Activated CD4-positive, CD25-positive, alpha-beta regulatory T cell treated with anti-CD3 and anti-CD28 coated beads, Interleukin-2, amount 50 U/mL, for 16 hours (primary cell): Measurements from ENCODE around the gene ZNRF3.
"Not testable (repeated sequence)": the region's sequence is repeated elsewhere in the genome, so short reads cannot be mapped to it uniquely, and the experiment has no call there.

ENCODE experiments used
- DNase-seq: peaks from one replicate; pipeline ENCODE4 v3.0.0-alpha.2; 2020; ENCODE audit warnings: low read depth, low spot score

The ZNRF3 gene

DNA sequence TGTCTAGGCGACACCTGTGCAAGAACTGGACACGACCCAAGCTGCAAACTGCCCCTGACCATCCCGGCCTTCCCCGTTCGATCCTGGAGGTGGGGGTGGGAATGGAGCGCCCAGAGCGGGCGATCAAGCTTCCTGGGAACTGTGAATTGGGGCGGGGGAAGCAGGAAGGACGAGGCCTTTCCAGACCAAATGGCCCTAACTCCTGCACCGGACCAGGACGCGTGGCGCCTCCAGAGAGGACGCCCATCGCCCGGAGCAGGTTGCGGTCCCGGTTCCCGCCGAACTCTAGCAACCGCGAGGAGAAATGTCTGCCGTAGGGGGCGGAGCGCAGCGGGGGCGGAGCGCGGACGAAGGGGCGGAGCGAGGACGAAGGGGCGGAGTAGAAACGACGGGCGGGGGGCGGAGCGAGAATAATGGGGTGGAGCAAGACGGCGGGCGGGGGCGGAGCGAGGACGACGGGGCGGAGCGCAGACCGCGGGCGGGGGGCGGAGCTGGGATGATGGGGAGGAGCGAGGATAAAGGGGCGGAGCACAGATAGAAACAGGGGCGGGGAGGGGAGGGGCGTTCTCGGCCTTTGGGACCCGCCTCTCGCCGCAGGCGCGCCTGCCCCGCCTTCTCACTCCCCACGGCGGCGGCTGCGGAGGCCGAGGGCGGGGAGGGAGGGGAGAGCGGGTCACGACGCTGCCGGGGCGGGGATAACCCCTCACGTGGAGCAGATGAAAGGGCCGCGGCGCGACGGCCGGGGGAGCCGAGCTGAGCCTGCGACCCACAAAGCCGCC, at the start of gene ZNRF3:
Gene ZNRF3 (plus strand): TSS at position 695 of the 779 bp plus-strand sequence. CDS start 195 bp downstream, outside the sequence.
- peak; percentile 80 for DNase-seq

DNA sequence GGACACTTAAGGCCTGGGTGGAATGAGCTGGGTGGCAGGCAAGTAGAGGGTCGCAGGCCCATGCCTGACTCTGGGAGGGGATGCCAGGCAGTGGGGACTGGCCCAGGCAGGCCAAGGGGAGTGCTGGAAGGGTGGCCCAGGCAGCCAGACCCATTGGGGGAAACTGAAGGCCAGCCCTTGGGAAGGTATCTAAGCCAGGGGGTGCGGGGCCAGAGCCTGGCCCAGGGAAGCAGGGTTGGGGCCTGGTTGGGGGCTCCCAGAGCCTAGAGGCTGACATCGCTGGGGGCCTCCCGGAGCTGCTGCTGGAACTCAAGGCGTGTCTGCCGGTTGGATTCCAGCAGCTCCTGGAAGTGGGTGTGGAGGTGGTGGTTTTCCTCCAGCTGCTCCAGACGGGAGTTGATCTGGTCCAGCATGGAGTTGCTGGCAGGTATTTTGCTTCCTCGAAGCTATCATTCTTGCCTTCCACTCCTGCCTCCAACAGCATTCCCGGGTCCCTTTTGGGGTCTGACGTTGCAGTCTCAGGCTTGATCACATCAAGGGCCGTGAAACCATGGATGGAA, 47.7 kb upstream of the ZNRF3 start:
- DNase-seq, result no peak

DNA sequence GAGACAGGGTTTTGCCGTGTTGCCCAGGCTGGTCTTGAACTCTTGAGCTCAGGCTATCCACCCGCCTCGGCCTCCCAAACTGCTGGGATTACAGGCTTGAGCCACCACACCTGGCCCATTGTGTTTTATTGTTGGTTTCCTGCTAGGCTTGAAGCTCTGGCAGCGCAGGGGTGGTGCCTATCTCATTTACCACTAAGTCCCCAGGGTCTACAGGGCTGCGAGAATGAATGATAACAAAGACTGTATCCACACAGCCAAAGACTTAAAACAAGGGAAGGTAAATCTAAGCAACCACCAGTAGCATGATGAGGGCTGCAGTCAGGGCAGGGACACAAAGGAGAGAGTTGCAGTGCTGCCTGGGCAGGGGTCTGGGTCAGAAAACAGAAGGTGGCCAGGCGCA, 45.7 kb upstream of the ZNRF3 start:
- DNase-seq, result no peak

DNA sequence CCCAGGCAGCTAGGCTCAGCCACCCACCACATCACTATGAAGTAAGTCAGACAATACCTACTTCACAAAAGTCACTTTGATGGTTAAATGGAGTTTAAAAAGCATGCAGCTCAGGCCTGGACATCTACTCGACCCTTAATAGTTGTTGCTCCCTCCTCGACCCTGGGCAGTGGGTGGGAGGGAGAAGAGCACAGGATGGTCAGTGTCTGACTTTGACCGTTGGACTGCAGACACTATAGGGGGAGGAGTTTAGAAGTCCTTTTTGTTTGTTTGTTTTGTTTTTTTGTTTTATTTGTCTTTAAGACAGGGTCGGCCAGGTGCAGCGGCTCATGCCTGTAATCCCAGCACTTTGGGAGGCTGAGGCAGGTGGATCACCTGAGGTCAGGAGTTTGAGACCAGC, 44.4 kb upstream of the ZNRF3 start:
- no peak for DNase-seq

DNA sequence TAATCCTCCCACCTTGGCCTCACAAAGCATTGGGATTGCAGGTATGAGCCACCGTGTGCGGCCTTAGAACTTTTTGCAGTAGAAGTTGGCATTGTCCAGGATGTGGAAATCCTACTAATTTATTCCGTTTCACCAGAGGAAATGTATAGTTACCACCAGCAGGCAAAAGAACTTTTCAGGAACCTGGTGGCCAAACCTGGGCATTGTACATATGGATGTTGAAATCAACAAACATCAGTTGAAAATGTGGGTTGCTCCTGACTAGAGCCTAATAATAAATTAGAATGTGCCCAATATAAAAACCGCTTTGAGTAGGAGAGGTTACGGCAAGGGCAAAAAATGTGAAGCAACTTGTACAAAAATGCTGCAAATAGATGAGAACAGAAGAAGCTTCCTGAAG, 42.3 kb upstream of the ZNRF3 start:
- DNase-seq, result no peak

DNA sequence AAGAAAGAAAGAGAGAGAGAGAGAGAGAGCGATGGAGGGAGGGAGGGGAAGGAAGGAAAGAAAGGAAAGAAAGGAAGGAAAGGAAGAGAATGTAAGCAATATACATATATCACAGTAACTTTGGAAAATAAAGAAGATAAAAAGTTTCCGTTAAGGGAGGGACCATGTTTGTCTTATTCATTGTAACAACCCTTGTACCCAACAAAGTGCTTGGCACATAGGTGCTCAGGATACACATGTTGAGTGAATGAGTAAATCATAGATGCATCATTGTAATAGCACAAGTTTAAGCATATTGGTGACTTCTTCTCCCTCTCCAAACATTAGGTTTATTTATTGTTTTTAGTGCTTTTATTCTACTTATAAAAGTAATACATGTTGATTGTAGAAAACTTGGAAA, 39.7 kb upstream of the ZNRF3 start:
- DNase-seq, result no peak

DNA sequence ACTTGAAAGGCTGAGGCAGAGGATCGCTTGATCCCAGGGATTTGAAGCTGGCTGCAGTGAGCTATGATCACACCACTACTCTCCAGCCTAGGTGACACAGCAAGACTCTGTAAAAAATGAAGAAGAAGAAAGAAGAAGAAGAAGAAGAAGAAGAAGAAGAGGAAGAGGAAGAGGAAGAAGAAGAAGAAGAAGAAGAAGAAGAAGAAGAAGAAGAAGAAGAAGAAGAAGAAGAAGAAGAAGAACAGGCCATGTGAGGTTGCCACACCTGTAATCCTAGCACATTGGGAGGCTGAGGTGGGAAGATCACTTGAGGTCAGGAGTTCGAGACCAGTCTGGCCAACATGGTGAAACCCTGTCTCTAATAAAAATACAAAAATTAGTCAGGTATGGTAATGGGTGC, 39.1 kb upstream of the ZNRF3 start:
- DNase-seq, result not testable (repeated sequence)

DNA sequence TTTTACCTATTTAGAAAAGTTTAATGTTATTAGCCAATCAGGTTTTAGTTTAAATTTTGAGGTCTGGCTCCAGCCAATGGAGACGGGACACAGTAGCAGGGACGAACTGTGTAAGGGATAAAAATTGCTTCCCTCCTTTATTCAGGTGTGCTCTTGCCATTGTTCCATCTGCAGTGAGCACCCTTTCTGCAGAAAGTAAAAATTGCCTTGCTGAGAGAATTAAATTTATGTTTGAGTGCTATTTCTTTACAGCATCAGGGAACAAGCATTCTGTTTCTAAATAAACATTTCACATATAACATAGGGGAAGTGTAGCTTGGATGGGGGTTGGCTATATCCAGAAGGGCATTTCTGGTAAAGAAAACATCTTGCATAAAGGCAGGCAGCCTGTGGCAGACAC, 36.4 kb upstream of the ZNRF3 start:
- no peak for DNase-seq

DNA sequence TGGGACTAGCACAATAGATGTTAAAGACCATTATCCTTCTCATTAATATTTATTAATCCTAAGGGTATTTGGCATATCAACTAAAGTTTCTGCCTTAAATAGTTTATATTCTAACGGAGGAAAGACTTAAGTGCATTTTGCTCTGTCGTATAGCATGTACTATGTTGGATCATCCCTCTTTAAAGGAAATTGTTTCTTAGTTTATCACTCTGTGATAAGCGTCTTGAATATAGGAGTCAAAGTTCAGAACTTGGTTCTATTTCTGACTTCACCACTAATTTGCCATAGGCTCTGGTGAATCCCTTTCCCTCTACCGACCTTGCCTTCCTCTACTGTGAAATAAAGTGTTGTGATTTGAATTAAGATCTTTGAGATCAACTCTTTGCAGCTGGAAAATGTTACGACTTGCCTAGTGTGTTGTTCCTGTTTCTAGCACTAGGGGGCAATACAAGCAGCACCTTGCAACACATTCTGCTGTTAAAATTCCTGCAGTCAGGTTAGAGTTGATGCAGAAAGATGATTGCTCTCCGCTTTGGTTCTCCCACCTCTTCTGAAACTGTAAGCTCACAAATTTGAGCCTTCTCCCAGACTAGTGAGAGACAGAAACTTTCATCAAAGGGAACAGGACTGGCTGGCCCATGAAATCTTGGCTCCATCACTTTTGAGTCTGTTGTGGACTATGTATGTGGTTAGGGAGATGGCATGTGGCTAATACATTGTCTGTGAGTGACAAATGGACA, 27.8 kb upstream of the ZNRF3 start:
- peak; percentile 15 for DNase-seq

DNA sequence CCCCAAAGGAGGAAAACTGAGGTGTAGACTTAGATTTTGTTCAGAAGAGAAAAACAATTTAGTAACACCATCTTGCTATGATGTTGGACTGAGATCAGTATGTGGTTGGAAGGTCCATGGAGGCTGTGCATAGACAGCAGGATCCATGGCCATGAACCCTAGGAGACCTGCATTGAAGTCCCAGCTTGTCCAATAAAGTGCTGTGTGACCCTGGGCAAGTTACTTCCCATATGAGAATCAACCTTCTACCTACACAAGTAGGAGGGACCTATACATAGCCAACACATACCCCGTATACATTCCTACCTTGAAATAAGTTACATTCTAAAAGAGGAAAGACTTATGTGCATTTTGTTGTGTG, 27.3 kb upstream of the ZNRF3 start:
- DNase-seq, result no peak

DNA sequence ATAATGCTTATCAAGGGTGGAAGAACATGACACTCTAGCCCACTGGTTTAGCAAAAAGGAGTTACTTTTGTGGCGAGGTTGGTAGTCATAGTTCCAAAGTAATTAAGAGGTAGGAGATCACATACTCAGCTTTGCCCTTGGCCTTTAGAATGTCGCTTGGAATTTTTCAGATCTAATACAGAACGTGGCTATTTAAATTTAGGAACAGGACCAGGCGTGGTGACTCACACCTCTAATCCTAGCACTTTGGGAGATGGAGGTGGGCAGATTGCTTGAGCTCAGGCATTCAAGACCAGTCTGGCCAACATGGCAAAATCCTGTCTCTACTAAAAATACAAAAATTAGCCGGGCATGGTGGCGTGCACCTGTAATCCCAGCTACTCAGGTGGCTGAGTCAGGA, 26.1 kb upstream of the ZNRF3 start:
- DNase-seq, result no peak

DNA sequence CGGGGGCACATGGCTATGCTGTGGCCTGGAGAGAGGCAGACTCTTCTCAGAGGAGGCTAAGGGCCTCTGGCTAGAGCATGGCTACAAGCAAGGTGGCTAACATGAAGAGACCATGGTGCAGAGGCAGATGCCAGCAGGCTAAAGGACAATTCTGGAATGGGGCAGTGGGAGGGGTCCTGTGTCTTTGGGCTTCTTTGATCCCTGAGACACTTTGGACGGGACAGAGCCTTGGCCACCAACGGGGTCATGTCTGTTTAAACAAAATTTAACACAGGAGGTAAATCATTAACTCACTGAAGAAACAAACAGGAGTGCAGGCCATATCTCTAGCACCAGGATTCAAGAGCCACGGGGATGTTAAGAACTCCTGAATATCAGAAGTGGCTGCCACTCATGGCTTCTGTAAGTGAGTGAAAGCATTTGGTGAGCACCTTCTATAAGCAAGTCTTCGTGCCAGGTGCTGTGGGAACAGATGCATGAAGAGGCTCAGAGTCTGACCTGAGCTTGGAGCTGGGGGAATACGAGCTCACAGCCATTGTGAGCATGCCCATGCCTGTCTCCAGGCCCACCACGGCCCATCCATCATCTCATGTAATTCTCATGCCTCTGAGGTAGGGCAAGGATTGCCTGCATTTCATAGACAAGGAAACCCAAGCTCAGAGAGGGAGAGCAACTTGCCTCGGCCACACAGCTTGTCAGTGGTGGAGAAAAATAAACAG, 18.3 kb upstream of the ZNRF3 start:
- no peak for DNase-seq

DNA sequence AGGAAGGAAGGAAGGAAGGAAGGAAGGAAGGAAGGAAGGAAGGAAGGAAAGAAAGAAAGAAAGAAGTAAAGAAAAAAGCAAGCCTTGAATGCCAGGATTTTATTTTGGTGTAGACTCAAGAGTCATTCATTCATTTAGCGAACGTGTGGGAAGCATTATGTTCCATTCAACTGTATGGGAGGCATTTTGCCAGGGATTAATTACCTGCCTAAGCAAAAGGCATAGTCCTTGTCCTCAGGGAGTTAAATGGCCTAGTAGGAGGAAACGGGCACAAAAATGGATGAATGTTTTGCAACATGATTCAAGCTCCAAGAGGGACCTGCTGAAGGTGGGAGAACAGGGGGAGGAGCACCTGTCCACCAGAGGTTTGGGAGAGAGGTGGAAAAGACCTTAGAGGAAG, 16.2 kb upstream of the ZNRF3 start:
- DNase-seq, result no peak

DNA sequence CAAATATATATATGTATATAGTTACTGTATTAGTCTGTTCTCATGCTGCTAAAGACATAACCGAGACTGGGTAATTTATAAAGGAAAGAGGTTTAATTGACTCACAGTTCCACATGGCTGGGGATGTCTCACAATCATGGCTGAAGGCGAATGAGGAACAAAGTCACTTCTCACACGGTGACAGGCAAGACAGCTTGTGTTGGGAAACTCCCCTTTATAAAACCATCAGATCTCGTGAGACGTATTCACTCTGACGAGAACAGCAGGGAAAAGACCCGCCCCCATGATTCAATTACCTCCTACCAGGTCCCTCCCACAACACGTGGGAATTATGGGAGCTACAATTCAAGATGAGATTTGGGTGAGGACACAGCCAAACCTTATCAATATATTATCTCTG, 15.0 kb upstream of the ZNRF3 start:
- DNase-seq, result not testable (repeated sequence)

DNA sequence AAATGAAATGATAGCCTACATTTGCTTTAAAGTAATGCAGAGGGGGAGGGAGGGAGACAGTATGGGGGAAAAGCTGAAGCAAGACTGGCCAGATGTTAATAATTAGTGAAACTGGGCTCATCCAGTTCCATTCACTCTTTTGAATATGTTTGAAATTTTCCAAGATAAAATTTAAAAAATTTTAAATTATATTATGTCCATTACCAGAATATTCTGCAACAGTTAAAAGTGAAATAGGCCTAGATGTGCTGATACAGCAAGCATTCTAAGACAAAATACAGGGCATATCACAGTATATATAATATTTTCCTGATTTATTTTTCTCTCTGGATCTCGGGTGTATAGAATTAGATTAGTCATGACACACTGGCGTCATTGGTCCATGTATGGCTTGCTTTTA, 13.6 kb upstream of the ZNRF3 start:
- no peak for DNase-seq

DNA sequence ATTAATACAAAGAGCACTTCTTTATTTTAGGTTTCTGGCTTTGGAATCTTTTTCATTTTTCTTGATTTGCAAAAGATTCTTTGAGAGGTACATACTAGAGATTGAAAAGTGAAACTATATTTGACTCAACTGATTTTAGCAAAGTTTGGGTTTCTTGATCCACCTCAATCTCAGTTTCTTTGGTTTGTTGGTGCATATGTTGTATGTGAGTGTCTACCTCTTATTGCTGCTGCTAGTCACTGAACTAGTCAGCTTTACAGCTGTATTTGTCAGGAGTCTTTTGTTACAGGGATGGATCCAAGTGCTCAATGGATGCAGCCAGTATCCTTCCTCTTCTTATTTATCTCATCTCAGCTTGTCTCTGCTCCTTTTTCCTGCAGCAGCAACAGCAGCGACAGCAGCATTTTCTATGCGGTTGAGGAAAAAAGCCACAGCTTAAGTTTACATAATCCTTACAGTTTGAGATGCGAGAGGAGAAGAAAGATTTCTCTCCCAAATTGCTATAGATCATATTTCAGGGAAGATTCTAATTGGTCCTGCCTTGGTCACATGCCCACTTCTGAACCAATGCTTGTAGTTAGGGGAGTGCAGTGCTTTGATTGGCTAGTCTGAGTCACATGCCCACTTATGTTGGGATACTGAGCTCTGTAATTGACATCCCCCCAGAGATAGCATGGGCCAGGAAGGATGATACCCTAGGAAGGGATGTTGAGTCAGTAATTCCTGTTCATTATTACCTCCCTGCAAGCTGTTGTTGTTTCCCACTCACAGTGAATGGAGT, 10.0 kb upstream of the ZNRF3 start:
- DNase-seq, result no peak

DNA sequence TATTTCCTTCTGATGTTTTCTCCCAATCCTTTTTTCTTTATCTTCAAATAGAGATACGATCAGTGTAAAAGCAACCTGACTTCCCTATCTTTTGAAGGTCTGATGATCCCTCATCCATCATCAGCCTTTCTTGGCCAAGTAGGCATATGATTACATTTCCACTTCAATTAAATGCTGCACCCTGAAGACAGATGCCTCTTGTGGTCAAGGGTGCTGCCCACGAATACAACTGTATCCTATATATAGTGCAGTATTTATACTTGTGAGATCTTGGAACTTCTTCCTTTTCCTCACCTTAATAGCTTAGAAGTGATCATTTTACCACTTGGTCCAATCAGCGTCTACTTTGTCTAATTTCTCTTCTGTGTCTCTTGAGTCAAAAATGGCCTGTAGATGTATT, 9.3 kb upstream of the ZNRF3 start:
- no peak for DNase-seq

DNA sequence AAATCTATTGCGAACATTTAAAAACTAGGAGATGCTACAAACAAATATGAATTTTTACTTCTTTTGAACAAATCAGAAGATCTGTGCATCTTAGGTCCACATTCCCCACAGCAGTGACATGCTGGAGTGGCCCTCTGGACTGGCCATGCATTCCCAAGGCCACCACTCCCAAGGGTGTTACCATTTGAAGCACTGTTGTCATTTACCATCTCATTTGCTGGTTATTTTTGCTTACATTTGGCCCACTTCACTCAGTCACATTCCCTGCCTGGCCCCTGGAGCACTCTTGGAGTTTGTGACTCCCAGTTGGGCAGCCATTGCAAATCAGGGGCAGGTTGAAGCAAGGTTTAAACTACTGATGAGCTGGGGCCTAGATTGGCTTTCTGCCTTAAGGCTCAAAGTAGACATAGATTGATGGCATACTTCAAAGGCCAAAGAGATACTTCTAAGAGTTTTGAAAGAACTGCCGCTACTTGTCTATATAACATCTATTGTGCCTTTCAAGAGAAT, 8.5 kb upstream of the ZNRF3 start:
- DNase-seq, result no peak

DNA sequence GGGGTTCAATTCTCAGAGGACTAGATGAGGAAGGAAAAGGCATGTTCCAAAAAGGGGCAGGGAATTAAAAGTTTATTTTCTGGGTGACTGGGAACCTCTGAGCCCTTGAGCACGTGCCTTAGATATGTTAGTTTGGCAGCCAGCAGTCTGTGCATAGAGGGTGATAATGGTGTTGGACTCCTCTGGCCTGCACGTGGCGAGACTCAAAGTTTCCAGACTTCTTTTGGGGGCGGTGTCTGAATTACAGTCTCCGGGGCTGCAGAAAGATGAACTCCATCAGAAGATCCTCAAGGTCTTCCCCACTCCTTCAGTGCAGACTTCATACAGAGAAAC, 861 bp upstream of the ZNRF3 start:
- DNase-seq, result no peak

DNA sequence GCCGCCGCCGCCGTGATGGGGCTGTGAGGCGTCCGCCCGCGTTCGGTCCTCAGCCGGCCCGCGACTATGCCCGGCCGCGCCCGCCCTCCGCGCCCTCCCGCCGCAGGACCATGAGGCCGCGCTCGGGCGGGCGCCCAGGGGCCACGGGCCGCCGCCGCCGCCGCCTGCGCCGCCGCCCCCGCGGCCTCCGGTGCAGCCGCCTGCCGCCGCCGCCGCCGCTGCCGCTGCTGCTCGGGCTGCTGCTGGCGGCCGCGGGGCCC, 215 bp downstream of the ZNRF3 start:
- DNase-seq, result no peak

DNA sequence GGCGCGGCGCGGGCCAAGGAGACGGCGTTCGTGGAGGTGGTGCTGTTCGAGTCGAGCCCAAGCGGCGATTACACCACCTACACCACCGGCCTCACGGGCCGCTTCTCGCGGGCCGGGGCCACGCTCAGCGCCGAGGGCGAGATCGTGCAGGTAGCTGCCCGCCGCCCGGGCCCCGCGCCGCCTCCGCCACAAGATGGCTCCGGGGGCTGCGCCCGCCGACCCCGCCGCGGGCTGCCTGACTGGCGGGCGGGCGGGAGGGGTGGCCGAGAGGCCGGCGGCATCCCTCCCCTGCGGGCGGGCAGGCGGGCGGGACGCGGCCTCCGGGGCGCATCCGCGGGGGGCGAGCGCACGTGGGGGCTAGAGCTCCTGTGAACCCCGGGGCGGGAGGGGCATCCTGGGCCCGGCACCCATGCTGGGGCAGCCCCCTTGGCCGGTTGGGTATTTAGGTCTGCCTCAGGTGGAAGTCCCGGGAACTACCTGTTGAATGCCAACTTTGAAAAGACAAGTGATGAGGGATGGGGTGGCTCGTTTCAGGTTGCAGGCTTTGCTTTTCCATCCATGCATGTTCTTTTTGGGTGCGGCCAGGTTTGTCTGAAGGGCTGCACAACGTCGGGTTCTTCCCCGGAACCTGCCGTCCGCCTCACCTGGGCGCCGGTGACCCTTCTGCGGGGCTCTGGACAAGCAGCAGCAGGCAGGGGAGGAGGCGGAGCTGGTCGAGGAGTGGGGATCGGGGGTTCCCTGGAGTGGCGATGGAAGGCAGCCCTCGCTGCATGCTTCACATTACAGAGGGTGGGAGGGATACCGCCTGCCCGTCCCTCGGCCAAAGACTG, 760 bp downstream of the ZNRF3 start:
- DNase-seq, result no peak
